ENCODE data around the gene RXRG.

RXRG gene

DNA sequence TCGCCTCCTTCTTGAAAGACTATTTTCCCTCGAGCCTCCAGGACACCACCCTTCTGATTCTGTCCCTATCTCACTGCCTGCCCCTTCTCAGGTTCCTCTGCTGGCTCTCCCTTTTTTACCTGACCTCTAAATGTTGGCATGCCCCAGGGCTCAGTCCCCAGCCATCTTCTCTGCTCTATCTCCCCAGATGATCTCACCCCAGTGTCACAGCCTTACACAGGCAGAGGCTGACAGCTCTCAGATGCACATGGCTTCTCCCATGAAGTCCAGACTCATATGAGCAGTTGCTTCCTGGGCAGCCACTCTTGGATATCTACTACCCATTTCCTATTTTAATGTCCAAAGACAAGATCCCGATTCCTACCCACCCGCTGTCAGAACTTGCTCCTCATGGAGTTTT, 37.5 kb downstream of the RXRG start:
- no peak for DNase-seq

DNA sequence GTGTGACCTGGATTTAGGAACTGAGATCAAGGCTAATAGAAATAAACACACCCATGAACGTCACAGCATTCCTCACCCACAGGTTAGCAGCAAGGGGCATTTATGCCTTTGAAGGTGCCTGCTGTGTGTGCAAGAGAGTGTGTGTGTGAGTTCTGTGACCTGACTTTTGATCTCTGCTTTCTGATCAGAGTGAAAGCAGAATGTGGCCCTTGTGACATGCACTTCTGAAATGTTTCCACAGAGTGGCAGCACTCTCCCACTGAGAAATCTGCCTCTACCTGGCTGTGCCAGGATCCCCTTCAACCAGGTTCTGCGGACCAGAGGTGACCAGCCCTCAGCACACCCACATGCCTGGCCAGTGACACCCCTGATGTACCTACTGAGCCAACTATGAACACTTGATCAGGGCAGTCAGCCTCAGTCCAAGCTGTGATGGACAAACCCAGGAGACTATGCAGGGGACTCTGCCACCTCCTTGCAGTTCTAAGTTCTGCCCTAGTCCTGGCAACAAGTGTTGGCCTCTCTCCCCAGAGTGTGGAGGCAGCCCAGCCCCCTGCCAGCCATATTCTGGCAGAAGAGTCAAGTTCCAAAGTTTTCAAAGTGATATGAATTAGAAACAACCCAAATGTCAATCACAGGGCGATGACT, 41.0 kb downstream of the RXRG start:
- no peak for DNase-seq

DNA sequence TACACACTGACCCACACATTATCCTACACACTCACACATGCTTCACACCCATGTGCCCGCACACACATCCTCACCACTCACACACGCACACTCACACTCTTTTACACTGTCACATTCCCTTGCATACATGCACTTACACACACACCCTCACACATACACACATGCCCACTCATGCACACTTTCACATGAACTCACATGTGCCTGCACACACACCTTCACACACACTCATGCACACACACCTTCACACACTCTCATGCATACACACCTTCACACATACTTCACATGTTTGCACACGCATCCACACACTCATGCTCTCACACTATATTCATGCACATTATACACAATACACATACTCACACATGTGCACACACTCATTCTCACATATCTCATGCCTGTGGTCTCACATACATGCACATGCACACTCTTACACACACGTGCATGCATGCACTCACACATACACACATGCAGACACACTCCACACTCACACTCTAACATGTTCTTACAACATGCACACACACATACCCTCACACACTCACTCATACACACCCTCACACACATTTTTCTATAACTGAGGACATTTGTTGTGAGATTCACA, 42.3 kb downstream of the RXRG start:
- no peak for DNase-seq

DNA sequence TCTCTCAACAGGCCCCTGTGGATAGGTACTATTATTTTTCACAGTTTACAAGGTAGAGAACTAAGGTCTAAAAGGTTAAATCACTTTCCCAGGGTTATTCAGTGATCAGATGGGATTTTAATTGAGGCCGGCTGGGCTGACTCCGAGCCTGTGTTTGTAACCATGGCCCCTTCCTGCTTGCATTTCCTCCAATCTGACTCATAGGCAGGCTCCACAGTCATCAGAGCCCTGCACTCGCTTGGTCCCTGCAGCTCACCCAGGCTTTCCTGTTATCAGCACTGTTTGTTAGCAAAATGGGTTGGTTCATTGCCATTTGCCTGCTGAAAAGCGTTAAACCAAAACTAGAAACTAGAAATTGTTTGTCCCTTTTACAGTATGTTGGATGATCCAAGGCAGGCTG, 47.0 kb downstream of the RXRG start:
- no peak for DNase-seq

DNA sequence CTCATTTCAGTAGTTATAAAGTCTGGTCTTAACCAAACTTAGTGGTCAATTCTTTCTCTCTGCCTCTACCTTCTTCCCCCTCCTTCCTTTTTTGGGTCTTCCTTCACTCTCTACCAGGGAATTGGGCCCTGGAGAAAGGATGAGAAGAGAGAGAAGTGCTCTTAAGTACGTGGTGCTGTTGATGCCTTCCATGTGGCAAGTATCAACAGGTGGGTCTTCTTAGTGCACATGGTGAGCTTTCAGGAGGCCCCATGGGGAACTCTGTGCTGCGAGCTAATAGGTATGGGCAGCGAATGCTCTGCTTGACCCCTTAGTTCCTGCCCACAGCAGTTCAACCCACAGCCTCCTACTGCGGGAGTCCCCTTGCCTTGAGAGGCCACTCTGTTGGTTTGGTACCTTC, 49.0 kb downstream of the RXRG start:
- DNase-seq = no peak

- DNase-seq = no peak
These were observed 49.4 kb downstream of the RXRG start for GRCh38 chr1:165395478-165395877.

DNA sequence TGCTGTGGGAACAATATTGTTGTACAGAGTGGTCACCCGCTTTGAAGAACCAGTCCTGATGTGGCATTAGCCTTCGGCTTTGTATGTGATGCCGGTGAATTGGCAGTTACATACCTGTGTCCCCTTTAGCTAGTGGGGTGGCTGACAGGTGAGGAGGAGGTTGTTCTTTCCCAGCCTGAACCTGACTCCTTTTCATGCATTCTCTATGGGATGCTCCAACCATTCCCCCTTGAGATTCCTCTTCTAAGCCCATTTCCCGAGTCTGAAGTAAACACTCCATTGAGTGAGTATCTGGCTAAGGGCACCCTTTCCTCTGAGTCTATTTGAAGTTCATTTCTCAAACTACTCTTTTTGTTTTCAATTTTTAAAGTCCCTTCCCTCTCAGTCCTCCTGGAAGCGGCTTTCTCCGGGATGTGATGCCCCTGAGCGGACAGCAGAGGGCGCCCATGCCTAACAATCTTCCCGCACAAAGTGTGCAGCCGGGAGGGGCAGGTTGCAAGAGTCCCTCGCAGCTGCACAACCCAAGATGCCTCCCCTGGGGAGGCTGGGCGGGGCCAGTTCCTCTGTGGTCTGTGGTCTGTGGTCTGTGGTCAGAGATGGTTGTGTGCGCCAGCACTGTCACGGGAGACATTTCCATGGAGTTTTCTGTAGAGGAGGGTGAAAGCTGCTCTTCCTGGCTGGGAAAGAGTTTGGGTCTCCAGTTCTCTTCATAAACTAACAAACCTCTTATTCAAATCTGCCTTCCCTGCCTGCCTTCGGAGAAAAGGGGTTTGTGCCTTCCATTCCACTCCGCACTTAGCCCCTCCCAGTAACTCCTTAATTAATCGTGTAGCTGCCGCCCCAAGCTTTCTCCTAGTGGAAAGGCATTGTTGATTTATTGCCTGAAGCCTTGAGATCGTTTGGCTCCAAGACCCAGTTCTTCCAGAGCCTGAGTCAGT, 52.0 kb downstream of the RXRG start:
- peak; percentile 81 for DNase-seq

DNA sequence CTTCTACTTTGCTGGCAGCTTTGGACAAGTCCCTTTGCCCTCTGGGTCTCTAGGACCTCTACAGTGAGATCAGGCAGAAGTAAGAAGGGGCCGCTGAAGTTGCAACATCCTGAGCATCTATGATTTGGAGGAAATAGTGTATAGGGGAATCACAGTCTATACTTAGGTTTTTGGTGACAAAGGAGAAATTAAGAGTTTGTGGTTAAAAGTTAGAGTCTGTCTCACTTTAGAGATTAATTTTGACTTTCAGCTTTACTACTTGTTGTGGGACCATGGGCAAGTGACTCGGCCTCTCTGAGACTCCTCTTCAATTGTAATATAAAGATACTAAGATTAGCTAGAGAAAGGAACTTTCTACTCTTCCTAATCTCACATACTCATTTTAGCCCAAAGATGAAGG, 55.3 kb downstream of the RXRG start:
- DNase-seq = no peak

DNA sequence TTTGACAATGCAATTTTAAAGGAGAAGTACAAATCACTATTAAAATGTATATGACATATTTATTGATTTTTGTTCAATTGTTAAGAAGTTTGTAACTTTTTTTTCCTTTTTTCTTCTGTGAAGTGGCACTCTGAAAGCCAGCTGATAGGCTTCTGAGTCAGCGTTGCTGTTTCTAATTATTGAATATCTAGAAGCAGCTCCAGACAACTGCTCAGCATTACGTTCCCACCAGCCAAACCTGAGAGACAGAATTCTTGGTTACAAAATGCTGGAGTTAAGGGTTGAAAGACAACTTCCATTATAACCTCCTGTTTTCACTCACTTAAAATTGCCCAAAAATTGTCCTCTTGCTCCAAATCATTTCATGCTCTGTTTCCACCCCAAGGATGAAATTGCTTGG, 57.0 kb downstream of the RXRG start:
- DNase-seq = no peak

GRCh38 chr1:165387505-165387904, 57.4 kb downstream of the RXRG start:
- no peak for DNase-seq

DNA sequence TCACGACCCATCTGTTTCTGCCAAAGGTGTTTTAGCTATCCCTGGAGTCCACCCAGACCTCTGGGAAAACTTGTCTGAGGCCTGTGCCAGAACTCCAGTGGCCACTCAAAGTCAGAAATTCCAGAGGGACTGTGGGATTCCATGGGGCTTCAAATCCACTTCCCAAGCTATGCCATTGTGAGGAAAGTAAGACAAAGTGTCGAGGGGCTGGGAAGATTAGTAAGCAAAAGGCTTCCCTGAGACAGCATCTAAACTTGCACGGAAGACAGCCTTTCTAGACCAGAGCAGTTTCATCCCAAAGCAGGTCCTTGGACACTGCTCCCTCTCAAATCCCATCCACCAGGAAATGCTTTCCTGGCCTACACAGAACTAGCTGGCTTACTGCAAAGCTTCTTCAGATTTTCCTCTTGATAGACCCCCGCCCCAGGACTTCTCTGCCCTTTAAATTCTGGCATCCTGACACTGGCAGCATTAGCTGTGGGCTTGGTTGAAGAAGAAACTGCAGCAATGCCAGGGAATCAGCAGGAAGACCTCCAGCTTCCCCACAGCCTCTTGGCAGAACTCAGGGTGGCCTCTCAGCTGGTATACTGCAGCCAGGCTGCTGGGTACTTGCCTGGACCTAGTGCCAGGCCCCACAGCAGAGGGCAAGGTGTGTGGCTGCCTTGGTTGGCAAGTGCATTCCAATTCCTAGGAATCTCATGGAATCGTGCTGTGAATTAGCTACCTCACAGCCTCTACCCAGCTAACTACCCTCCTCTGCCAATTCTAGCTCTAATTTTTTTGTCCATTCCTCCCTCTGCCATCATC, 61.1 kb downstream of the RXRG start:
- DNase-seq = no peak

GRCh38 chr1:165383067-165383466, 61.9 kb downstream of the RXRG start:
- DNase-seq = no peak

DNA sequence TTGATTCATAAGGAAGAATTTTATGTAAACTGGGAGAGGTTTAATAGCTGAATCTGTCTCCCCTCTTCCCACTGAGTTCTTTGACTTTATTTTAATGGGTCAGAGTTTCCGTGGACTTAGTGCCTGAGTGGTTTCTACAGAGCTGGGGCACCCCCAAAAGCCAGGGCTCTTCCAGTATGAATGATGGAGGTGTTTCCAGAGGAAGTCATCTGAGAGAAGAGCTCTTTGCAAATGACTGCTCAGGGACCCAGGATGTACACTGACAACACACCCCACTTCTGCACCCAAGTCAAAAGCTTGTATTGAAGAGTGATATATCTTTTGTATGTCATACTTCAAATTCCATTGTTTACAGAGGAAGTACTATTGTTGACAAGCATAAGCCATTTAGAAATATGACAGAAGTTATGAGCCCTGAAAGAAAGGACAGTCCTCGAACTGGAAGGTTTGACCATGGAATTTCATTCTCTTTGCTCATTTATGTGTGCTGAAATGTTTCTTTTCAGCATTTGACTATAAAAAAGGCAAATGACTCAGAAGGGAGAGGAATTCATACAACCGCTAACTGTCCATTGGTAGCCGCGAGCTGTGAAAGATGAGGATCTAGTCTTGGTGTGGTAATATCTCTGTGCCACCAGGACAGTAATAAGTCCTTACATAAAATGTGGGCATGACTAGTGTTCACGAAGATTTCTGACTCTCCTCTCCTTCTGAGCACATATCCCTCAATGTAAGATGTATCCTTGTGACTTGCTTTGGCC, 63.0 kb downstream of the RXRG start:
- DNase-seq = no peak

DNA sequence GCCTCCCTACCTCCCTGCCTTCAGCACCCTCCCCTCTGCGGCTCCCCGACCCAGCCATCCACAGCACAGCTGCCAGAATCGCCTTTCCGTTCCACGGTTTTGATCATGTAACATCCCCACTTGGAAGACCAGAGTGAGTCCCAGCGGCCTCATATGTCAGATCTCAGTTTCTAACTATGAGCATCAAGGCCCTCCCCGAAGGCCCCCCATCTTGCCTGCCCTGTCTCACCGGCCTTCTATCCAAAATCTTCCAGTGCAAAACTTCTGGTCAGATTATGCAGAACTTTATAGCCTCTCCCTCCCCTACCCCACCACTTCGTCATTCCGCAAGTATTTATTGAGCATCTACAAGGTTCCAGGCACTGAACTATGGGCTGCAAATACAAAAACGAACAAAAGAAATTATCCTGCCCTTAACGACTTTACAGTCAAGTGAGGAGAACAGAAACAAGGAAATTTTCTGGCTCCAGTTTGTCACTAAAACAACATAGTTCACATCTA, 68.1 kb downstream of the RXRG start:
- DNase-seq = no peak

- peak; percentile 29 for DNase-seq
These were observed 68.7 kb downstream of the RXRG start for GRCh38 chr1:165376041-165376810.

DNA sequence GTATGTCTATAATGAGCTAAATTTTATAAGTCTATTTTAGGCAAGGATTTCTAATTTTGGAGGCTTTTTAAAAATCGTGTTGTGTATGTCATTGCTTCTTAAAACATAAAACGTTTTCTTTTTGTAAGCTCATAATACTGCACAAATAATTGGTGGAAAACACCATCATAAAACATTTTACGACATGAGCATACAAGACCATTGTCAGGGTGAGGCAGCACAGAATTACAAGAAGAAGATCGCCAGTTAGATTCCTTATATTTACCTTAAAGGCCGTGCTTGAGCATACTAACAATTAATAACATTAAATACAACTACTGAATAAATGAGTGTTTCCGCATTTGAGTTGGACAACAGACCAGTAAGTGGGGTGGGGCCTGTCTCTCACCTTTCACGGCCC, 69.3 kb downstream of the RXRG start:
- no peak for DNase-seq

GRCh38 chr1:165371588-165372225, 73.2 kb downstream of the RXRG start:
- no peak for DNase-seq

GRCh38 chr1:165369255-165369848, 75.6 kb downstream of the RXRG start:
- peak; percentile 43 for DNase-seq

GRCh38 chr1:165367375-165367993, 77.4 kb downstream of the RXRG start:
- DNase-seq = peak; percentile 67

DNA sequence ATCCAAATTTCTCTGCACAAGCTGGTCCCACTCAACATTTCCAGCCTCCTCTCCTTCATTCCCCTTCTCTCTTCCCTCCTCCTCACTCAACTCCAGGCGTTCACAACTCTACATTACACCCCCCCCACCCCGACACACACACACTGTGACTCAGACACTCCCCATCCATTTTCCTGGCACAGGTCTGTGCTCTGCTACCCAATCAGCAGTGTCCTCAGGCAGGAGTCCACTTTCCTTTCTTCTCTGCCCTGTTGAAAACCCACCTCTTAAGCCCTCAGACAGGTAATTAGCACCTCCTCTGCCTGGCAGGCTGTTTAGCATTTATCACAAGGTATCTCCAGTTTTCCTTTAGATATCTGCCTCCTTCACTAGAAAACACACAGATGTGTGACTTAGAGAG, 79.6 kb downstream of the RXRG start:
- no peak for DNase-seq
